Nephron progenitor cell (in vitro differentiated cells): ENCODE data around the gene PHLDA3.

Source experiments
- DNase-seq: peaks from one replicate; pipeline ENCODE4 v3.0.0; 2021
- H3K27ac Mint-ChIP-seq: 2 replicates; pipeline ENCODE4 v1.8.0; 2021; ENCODE audit warnings: mild to moderate bottlenecking, moderate library complexity, mixed read lengths
- H3K27me3 Mint-ChIP-seq: 2 replicates; pipeline ENCODE4 v1.8.0; 2021; ENCODE audit warnings: mild to moderate bottlenecking, low read depth, mixed read lengths; ENCODE audit not compliant: poor library complexity
- H3K36me3 Mint-ChIP-seq: 2 replicates; pipeline ENCODE4 v1.8.0; 2021; ENCODE audit warnings: low read depth, mixed read lengths
- H3K4me1 Mint-ChIP-seq: 2 replicates; pipeline ENCODE4 v1.8.0; 2021; ENCODE audit warnings: mixed read lengths
- H3K4me3 Mint-ChIP-seq: 2 replicates; pipeline ENCODE4 v1.8.0; 2021; ENCODE audit warnings: mild to moderate bottlenecking, moderate library complexity, mixed read lengths
- H3K9me3 Mint-ChIP-seq: 2 replicates; pipeline ENCODE4 v1.8.0; 2021; ENCODE audit warnings: mild to moderate bottlenecking, moderate library complexity, mixed read lengths
- TF ChIP-seq, protein P1 (sequence below): fragments of 200-600 bp; sonication (generic); IDR thresholded peaks from 2 replicates; pipeline ENCODE4 v1.5.0; 2021; ENCODE audit warnings: antibody characterized with exemption

PHLDA3 gene

DNA sequence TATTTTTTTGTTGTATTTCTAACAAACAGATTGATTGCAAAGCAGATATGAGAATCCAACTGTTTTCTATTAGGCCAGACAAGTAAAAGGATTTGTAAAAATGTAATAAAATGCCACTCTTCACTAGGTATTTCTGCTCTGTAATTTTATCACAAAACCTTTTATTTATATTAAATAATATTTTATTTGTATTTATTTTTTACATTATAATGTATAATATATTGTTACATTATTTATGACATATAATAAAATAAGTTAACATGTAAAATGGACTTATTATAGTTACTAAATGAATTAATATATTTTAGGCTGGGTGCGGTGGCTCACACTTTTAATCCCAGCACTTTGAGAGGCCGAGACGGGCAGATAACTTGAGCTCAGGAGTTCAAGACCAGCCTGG, 34.7 kb downstream of the PHLDA3 start:
- Mint-ChIP-seq H3K4me3 (no peak overlapping the region), H3K27me3 (peaks cover 38% of the 10 kb centered on the region), H3K4me1 (peaks cover 34% of the 10 kb centered on the region), H3K9me3 (no peaks in the 10 kb centered on the region), H3K27ac (no peak overlapping the region), H3K36me3 (no peaks in the 10 kb centered on the region)
- TF ChIP-seq, protein P1, sequence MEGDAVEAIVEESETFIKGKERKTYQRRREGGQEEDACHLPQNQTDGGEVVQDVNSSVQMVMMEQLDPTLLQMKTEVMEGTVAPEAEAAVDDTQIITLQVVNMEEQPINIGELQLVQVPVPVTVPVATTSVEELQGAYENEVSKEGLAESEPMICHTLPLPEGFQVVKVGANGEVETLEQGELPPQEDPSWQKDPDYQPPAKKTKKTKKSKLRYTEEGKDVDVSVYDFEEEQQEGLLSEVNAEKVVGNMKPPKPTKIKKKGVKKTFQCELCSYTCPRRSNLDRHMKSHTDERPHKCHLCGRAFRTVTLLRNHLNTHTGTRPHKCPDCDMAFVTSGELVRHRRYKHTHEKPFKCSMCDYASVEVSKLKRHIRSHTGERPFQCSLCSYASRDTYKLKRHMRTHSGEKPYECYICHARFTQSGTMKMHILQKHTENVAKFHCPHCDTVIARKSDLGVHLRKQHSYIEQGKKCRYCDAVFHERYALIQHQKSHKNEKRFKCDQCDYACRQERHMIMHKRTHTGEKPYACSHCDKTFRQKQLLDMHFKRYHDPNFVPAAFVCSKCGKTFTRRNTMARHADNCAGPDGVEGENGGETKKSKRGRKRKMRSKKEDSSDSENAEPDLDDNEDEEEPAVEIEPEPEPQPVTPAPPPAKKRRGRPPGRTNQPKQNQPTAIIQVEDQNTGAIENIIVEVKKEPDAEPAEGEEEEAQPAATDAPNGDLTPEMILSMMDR = no peak
- no peak for DNase-seq

DNA sequence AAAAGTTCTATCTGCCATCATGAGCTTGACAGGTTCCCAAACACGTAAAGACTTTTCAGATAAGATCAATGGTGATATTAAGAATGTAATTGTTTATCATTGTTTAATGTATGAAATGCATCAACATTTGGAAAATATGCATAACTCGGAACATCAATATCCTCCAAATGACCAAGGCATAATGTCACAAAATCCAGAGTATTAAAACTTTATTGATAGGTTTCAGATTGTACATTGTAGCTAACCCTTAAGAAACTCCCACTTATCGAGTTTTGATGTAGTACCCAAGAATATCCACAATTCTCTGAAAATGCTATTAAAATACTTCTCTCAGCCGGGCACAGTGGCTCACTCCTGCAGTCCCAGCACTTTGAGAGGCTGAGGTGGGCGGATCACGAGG, 35.4 kb downstream of the PHLDA3 start:
- H3K27me3 Mint-ChIP-seq = peaks cover 37% of the 10 kb centered on the region
- no peaks in the 10 kb centered on the region for H3K9me3 Mint-ChIP-seq
- no peak overlapping the region for H3K4me3 Mint-ChIP-seq
- TF ChIP-seq, protein P1 = no peak
- H3K36me3 Mint-ChIP-seq = no peaks in the 10 kb centered on the region
- no peak for DNase-seq
- no peak overlapping the region for H3K27ac Mint-ChIP-seq
- H3K4me1 Mint-ChIP-seq = peaks cover 34% of the 10 kb centered on the region

DNA sequence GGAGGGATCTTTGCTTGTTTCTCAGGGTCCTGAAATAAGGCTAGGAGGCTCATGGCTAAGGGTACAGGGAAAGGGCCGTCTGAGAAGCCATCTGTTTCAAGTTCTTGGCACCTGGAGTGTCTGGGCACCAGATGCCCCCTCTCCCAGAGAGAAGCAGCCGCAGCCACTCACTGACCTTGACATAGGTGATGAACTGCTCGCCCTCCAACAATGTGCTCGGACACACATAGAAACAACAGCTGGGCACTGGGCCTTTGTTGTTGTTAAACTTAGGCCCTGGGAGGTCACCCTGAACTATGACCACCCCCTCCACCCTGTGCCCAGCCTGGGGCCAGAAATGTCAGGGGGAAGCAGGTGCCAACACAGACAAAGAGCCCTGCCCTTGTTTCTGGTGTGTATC, 38.2 kb downstream of the PHLDA3 start:
- DNase-seq = no peak
- Mint-ChIP-seq H3K36me3 (no peaks in the 10 kb centered on the region), H3K4me3 (no peak overlapping the region), H3K4me1 (peaks cover 19% of the 10 kb centered on the region), H3K9me3 (no peaks in the 10 kb centered on the region), H3K27ac (no peak overlapping the region), H3K27me3 (peaks cover 36% of the 10 kb centered on the region)
- TF ChIP-seq, protein P1 = no peak

DNA sequence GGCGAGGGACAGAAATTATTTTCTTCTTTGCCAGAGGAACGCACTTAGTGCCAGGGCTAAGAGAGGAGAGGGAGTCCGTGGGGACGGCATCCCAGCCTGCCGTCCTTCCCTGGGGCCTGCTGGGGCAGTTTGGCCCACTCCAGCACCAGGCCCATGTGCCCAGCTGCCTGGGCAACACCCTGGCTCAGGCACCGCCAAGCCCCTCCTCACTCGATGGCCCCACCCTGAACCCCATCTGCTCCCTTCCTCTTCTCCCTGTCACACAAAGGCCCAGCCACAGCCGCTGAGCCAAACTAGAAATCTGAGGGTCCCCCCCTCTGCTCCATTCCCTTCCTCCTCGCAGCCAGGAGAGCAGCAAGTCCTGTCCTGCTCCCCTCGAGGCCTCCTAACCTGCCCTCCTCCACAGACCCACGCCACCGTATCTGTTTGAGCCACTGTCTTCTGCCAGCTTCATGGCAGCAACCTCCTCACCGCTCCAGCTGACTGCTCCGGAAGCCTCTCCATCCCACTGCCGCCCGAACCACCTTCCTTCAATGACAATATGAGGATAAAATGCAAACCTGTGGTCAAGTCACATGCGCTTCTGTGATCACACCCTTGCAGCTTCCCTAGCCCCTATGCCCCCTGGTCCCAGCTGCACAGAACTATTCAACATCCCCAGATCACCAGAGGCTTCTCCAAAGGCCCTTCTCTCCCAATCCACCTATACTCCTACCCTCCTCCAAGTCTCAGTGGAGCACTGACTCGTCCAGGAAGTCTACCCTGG, 39.1 kb downstream of the PHLDA3 start:
- Mint-ChIP-seq H3K9me3 (peaks cover 4% of the 10 kb centered on the region), H3K36me3 (no peaks in the 10 kb centered on the region), H3K4me3 (no peak overlapping the region), H3K27me3 (peaks cover 33% of the 10 kb centered on the region), H3K4me1 (peaks cover 16% of the 10 kb centered on the region), H3K27ac (peak overlapping the region; percentile 27)
- DNase-seq = no peak
- TF ChIP-seq, protein P1 = no peak

DNA sequence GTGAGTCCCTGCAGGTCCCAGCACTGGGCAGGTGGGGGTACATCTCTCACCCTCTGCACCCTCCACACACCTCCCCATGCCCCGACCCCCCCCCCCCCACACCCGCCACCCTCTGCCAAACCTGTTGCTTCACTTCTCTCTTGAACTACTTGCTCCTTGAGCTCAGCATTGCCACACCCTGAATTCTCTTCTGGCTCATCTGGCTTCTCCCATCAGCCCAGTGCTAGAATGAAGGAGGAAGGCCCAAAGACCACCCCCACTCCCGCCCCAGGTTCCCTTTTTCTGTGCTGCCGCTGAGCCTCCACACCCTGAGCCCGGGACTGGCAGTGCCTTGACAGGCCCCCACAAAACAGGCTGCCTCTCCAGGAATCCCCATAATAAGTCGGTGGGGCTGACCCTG, 41.0 kb downstream of the PHLDA3 start:
- H3K36me3 Mint-ChIP-seq = no peaks in the 10 kb centered on the region
- TF ChIP-seq, protein P1 = no peak
- no peak overlapping the region for H3K4me3 Mint-ChIP-seq
- H3K9me3 Mint-ChIP-seq = peaks cover 4% of the 10 kb centered on the region
- peaks cover 21% of the 10 kb centered on the region for H3K4me1 Mint-ChIP-seq
- DNase-seq = no peak
- peaks cover 35% of the 10 kb centered on the region for H3K27me3 Mint-ChIP-seq
- no peak overlapping the region for H3K27ac Mint-ChIP-seq
